ENCODE results near the gene CARD19.

The CARD19 gene

DNA sequence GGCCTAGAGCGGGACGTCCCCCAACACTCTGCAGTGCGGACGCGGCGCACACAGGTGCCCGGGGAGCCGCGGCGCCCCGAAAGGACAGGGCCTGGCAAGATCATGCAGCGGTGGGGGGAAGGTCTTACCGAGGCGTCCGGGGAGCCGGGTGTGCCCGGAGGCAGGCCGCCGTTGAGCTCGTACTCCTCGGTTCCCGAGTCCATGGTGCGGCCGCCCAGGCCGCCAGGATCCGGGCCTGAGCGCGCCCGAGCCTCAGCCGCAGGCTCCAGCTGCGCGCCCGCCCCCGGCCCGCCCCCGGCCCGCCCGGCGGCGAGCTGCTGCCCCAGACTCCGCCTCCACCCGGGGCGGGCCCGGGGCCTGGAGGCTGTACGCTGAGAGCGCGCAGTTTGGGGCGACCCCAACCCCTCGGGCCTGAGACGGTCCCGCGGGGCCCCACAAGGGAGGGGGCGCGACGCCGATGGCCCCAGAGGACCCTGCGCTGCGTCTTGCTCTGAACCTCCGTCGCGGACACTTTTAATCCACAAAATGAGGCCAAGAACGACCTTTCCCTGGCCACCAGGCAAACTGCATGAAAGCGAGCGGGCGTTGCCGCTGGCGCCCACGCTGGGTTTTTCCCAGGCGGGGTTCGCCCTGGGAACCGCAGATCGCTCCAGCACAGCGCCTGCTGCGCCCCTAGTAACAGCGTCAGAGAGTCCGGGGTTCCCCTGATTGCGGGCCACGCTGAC, 38.2 kb downstream of the CARD19 start, which contains the start of gene NINJ1:
Gene NINJ1 (minus strand): TSS at position 237 of the 725 bp plus-strand sequence. CDS start 34 bp downstream, at position 203.
- TF ChIP-seq, protein P1, sequence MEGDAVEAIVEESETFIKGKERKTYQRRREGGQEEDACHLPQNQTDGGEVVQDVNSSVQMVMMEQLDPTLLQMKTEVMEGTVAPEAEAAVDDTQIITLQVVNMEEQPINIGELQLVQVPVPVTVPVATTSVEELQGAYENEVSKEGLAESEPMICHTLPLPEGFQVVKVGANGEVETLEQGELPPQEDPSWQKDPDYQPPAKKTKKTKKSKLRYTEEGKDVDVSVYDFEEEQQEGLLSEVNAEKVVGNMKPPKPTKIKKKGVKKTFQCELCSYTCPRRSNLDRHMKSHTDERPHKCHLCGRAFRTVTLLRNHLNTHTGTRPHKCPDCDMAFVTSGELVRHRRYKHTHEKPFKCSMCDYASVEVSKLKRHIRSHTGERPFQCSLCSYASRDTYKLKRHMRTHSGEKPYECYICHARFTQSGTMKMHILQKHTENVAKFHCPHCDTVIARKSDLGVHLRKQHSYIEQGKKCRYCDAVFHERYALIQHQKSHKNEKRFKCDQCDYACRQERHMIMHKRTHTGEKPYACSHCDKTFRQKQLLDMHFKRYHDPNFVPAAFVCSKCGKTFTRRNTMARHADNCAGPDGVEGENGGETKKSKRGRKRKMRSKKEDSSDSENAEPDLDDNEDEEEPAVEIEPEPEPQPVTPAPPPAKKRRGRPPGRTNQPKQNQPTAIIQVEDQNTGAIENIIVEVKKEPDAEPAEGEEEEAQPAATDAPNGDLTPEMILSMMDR (IDR thresholded peaks at IDR 0.05) = no peak

DNA sequence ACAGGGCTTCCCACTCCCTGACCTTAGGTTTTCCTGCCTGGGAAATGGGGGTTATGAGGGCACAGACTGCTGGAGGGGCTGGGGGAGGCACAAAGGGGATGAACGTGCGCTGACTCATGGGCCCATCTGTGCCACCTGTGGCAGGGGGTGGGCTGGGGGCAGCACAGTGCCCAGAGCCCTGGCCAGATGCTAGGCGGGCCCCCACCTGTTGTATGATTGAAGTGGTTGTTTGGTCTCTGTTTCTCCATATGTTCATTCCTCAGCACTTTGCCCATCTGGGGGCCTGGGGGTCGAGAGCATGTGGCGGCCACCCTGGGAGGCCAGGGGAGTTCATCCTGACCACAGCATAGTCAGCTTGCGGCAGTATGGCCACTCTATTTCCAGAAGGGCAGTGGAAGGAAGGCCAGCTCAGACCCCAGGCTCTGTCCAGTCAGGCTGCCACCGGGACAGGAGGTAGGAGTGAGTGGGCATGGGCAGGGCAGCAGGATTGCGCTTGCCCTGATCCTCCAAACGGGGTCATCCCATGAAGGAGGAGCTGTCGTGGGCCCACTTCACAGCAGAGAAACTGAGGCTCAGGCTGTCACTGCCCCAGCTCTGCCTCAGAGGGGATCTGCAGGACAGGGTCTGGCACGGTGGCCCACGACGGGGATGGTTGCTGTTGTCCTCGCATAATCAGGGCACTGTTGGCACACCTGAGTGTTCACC, 38.9 kb downstream of the CARD19 start:
- TF ChIP-seq, protein P1 (IDR thresholded peaks at IDR 0.05) = no peak

DNA sequence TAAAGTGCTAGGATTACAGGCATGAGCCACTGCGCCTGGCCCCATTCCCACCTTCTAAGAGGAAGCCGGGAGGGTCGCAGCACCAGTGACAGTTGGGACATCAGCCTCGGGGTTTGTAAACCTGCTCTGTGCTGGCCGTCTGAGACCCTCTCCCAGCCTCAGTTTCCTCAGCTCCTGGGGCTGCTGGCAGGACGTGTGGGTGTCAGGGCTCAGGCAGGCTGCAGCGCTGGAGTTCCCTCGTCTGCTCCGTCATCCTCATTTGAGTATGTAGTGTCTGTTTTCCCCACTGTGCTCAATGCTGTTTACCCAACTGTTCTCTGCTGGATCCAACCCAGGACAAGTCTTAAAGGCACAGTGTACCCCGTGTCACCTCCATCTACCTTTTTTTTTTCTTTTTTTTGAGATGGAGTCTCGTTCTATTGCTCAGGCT, 40.0 kb downstream of the CARD19 start:
- TF ChIP-seq, protein P1 (IDR thresholded peaks at IDR 0.05) = no peak

DNA sequence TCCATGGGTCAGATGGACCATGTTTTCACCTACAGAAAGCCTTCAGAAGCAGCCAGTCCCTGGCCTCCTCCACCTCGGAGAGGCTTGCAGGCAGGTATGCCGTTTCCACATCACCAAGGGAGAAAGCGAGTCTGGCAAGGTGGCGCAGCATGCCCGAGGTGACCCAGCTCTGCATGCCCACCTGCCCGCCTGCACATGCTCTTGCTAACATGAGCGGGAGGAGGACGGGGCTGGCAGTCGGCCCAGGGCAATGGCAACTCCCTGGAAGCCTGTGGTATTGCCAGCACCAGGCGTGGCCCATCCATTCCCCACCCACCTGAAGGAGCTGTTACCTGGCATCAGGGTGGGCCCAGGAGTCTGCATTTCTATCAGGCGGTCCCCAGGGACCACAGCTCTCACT, 41.3 kb downstream of the CARD19 start:
- TF ChIP-seq, protein P1 (IDR thresholded peaks at IDR 0.05) = no peak

DNA sequence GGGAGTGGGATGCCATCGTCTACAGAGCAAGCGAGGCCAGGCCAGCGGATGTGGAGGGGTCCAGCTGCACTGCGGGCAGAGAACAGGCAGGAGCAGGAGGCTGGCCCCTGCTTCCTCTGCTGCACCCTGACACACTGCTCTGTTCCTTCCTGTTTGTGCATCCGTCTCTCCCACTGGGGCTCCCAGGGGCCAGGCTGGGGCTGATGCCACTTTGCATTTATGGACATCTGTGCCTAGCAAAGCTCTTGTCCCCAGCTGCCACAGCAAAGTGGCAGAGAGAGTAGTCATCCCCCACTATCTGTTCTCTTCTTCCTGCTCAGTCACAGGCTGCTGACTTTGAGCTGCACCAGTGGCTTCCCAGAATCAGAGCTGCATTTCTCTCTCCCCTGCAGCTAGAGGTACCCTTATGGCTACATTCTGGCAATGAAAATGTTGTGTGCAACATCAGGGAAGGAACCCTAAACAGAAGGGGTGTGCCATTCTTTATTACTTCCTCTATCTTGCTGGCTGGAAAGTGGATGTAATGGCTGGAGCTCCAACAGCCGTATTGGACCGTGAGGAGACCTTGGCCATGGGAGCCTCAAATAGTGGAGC, 42.3 kb downstream of the CARD19 start:
- TF ChIP-seq, protein P1 (IDR thresholded peaks at IDR 0.05) = no peak

DNA sequence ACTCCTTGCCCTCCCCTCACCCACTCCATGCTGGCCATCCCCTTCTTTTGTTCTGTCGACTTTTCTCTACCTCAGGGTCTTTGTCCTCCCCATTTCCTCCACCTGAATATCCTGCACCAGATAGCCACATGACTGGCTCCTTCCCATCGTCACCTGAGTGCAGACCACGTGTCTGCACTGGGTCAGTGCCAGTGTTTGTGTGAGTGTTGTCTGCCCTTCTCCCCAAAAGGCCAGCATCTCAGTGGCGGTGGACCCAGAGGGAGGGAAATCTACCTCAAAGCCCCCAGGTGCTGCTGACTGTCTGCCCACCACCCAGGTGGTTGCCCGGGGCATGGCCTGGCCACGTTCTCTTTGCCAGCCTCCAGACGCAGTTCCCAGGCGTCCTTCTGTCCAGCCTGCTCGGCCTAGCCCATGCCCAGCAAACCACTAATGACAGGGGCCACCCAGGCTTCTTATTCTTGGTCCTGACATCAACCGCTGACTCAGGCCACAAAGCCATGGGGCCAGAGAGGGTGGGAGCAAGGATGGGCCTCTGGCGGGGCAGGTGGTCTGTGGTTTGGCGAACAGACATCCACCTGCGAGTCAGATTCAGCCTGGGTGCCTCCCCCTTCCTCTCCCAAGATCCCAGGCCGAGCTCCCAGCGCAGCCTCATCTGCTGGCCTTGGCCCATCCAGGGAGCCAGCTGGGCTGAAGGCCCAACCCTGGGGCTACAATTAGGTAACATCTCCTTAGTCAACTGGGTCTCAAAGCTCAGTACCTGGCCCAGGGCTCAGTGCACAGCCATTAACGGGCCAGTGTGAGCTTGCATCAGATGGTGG, 43.6 kb downstream of the CARD19 start:
- TF ChIP-seq, protein P1 (IDR thresholded peaks at IDR 0.05) = no peak
